HepG2 (cell line): ENCODE measurements around the gene PEPD. TPM values are rescaled to one million over a fixed set of nuclear protein-coding genes. Genes with fewer than 3 reads are reported as not detected.
A peak's percentile ranks its signal among the peaks of the same experiment; 100 is the strongest.

Source experiments
- ARNTL ChIP-seq: sonication (generic); formaldehyde crosslinking; IDR thresholded peaks from 2 replicates; pipeline ENCODE4 v1.4.0; 2020; ENCODE audit warnings: mild to moderate bottlenecking, missing genetic modification reagents
- ELF1 ChIP-seq: sonication (generic); formaldehyde crosslinking; IDR thresholded peaks from 2 replicates; pipeline ENCODE4 v1.4.0; 2020; ENCODE audit warnings: missing genetic modification reagents
- FOXM1 ChIP-seq: sonication (generic); formaldehyde crosslinking; IDR thresholded peaks from 2 replicates; pipeline ENCODE4 v1.5.0; 2020; ENCODE audit warnings: missing genetic modification reagents
- HNF1B ChIP-seq: sonication (generic); formaldehyde crosslinking; IDR thresholded peaks from 2 replicates; pipeline ENCODE4 v1.5.1; 2020; ENCODE audit warnings: mild to moderate bottlenecking, moderate library complexity, missing genetic modification reagents
- JUN ChIP-seq: sonication (generic); formaldehyde crosslinking; IDR thresholded peaks from 2 replicates; pipeline ENCODE4 v1.4.0; 2020; ENCODE audit warnings: mild to moderate bottlenecking, missing genetic modification reagents
- MXD3 ChIP-seq: IDR thresholded peaks from 2 replicates; pipeline ENCODE4 v1.6.1; 2016; ENCODE audit warnings: mild to moderate bottlenecking, missing biosample characterization, missing genetic modification reagents
- NFAT5 ChIP-seq: sonication (generic); formaldehyde crosslinking; IDR thresholded peaks from 2 replicates; pipeline ENCODE4 v1.4.0; 2020; ENCODE audit warnings: missing genetic modification reagents
- PTBP1 ChIP-seq: fragments of 200-400 bp; formaldehyde crosslinking; IDR thresholded peaks from 2 replicates; pipeline ENCODE4 v1.6.1; 2018; ENCODE audit warnings: low read length, low read depth; ENCODE audit not compliant: poor library complexity, severe bottlenecking
- RFX5 ChIP-seq: IDR thresholded peaks from 2 replicates; pipeline ENCODE4 v1.6.1; 2011; ENCODE audit warnings: low read depth, low read length, improper control_type of control experiment
- RXRB ChIP-seq: IDR thresholded peaks from 2 replicates; pipeline ENCODE4 v1.6.1; 2016; ENCODE audit warnings: borderline replicate concordance, missing genetic modification reagents, missing compliant biosample characterization
- TAF1 ChIP-seq: sonication (generic); formaldehyde crosslinking; IDR thresholded peaks from 2 replicates; pipeline ENCODE4 v1.4.0; 2020; ENCODE audit warnings: missing genetic modification reagents
- TARDBP ChIP-seq: sonication (generic); formaldehyde crosslinking; IDR thresholded peaks from 2 replicates; pipeline ENCODE4 v1.8.0; 2022; ENCODE audit warnings: mild to moderate bottlenecking, missing genetic modification reagents
- TOPORS ChIP-seq: sonication (generic); formaldehyde crosslinking; IDR thresholded peaks from 2 replicates; pipeline ENCODE4 v1.8.0; 2023; ENCODE audit warnings: mild to moderate bottlenecking, missing genetic modification reagents
- USF2 ChIP-seq, 2 experiments: sonication (generic) in 1 of 2; formaldehyde crosslinking in 1 of 2; IDR thresholded peaks; 2 replicates each; pipeline versions ENCODE4 v1.5.1 to v1.6.1; 2011 to 2020; ENCODE audit warnings: borderline replicate concordance in 1 of 2, low read depth in 1 of 2, low read length in 1 of 2, mild to moderate bottlenecking in 1 of 2, missing genetic modification reagents in 1 of 2, moderate library complexity in 1 of 2
- ZNF101 ChIP-seq: sonication (generic); formaldehyde crosslinking; IDR thresholded peaks from 2 replicates; pipeline ENCODE4 v1.4.0; 2020; ENCODE audit warnings: mild to moderate bottlenecking, low read depth, missing genetic modification reagents, borderline replicate concordance
- ZNF18 ChIP-seq: sonication (generic); formaldehyde crosslinking; IDR thresholded peaks from 2 replicates; pipeline ENCODE4 v1.8.0; 2022; ENCODE audit warnings: mild to moderate bottlenecking, missing genetic modification reagents; ENCODE audit not compliant: insufficient replicate concordance
- ZNF674 ChIP-seq: sonication (generic); formaldehyde crosslinking; IDR thresholded peaks from 2 replicates; pipeline ENCODE4 v1.5.0; 2020; ENCODE audit warnings: low read depth, mild to moderate bottlenecking, missing genetic modification reagents
- polyA plus RNA-seq, 8 experiments: library from polyadenylated mRNA; depleted of rRNA in 3 of 8; stranded (reverse) in 7 of 8; unstranded in 1 of 8; fragments of >200 nt; fragmentation: Illumina TruSeq in 4 of 8; extraction: Trizol in 4 of 8; gene quantifications; 2 replicates each; pipeline versions ENCODE4 v1.2.1 to v1.2.3, GENCODE V29; 2011 to 2016; ENCODE audit warnings: low read depth in 4 of 8, missing spikeins in 1 of 8, mixed read lengths in 1 of 8; ENCODE audit not compliant: insufficient read depth in 1 of 8
- total RNA-seq, 5 experiments: library from RNA; depleted of rRNA; stranded (reverse); fragments of >200 nt; fragmentation: Illumina TruSeq; extraction: Trizol; gene quantifications; 2 replicates each; pipeline ENCODE4 v1.2.3, GENCODE V29; 2016; ENCODE audit warnings: low read depth in 1 of 5

PEPD gene
- total and polyA plus RNA-seq, 2 of the 13 experiments (the other 11 are each of a cell fraction or from before 2014, with no cell fraction given) = 60.7 to 75.1 TPM

- TF ChIP-seq TOPORS (CRISPR knock-in tag) (no peak), ELF1 (CRISPR knock-in tag) (no peak), TAF1 (CRISPR knock-in tag) (peak; percentile 41; the same call in 1 of the 2 replicates), RFX5 (no peak), TARDBP (CRISPR knock-in tag) (peak; percentile 12; the same call in 1 of the 2 replicates), RXRB (CRISPR knock-in tag) (peak; percentile 38; the same call in 1 of the 2 replicates), USF2 (IDR thresholded peaks at IDR 0.05; ENCODE audit: low read depth, low read length) (no peak), USF2 (CRISPR knock-in tag; IDR thresholded peaks at IDR 0.05; ENCODE audit: borderline replicate concordance) (no peak), ZNF18 (CRISPR knock-in tag) (no peak), HNF1B (CRISPR knock-in tag) (no peak), NFAT5 (no peak), ZNF674 (CRISPR knock-in tag) (no peak), ZNF101 (no peak), PTBP1 (no peak), JUN (CRISPR knock-in tag) (no peak), MXD3 (CRISPR knock-in tag) (peak; percentile 51; the same call in 1 of the 2 replicates), ARNTL (CRISPR knock-in tag) (peak; percentile 31; the same call in 1 of the 2 replicates), FOXM1 (CRISPR knock-in tag) (no peak)
These were observed 127.4 kb downstream of the PEPD start (continued) for GRCh38 chr19:33394006-33394722.
